ENCODE data around the gene ATAD2B.
"Not testable (repeated sequence)": the region's sequence is repeated elsewhere in the genome, so short reads cannot be mapped to it uniquely, and the experiment has no call there.

The ATAD2B gene

DNA sequence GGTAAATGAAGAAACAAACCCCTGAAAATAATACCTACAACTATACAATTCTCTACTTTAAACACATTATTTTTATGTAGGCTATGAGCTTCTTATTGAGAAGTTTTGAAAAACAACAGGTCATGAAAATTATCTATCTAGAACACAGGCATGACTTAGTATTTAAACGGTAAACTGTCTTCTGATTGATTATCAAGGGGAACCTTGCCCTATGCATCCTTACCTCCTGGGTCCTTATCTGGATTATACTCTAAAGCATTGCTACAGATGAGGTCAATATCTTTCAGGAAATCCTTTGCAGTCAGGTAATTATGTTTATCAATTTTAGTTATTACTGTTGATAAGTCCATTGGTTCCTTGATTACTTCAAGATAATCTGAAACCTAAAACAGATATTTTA lies 144.3 kb downstream of the ATAD2B start:
- DNase-seq = no peak

DNA sequence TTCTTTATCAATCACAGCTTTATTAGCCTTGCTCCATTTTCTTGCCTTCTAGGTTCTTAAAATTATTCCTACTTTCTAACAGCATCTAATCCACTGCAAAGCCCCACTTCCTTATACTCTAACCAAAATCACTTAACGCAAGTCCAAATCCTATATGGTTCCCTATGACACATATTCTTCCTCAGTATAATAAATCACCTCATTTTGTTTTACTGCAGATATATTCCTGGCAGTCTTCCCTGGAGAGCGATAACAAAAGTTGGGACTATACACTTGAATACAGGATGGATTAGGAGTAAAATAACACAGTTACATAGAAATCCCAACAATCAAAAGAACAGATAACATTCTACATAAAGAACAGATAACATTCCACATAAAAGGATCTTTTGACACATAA lies 144.8 kb downstream of the ATAD2B start:
- DNase-seq = no peak

DNA sequence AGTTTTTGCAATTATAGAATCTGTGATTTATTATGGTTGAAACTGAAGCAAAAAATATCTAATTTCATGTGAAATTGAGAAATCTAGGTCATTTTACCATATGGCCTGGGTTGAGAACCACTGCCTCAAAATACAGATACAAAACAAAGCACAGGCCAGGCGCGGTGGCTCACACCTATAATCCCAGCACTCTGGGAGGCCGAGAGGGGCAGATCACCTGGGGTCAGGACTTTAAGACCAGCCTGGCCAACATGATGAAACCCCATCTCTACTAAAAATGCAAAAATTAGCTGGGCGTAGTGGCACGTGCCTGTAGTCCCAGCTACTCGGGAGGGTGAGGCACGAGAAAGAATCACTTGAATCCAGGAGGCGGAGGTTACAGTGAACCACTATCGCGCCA lies 146.5 kb downstream of the ATAD2B start:
- DNase-seq = not testable (repeated sequence)

DNA sequence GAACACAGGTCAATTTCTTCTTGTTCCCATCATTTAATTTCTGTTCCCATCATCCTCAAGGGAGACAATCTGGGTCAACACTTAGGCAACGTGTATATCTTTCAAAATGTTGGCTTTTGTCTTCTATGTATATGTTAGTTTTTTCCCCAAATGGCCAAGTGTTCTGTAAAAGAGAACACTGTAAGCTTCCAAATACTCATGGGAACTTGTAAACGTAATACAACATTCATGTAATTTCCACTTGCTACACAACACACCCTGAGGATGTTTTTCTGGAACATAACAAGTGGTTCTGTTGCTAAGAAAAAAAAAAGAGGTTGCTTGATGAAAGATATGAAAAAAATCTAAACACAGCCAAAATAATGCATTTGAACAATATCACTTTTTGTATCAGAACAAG lies 149.1 kb downstream of the ATAD2B start:
- no peak for DNase-seq

DNA sequence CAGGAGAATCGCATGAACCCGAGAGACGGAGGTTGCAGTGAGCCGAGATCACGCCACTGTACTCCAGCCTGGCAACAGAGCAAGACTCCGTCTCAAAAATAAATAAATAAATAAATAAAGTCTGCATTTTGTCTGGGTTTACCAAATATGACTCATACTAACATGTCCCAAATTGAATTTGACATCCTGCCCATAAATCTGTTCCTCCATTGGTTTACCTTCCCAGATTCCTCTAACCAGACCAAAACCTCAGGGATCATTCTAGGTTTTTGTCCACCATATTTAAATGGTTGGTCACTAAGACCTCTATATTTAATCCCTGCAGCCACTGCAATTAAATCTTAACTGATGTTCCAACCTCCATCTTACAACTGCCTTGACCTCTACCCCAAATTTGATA lies 150.9 kb downstream of the ATAD2B start:
- DNase-seq = no peak

DNA sequence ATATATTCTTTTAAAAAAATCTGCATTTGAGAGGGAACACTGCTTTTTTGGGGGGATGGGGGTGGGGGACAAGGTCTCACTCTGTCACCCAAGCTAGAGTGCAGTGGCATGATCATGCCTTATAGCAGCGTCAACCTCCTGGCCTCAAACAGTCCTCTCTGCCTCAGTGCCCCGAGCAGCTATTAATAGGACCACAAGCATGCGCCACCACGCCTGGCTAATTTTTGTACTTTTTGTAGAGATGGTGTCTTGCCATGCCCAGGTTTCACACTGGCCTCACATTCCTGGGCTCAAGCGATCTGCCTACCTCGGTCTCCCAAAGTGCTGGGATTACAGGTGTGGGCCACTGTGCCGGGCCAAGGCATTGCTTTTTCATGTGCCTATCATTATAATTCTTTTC lies 154.2 kb downstream of the ATAD2B start:
- no peak for DNase-seq

DNA sequence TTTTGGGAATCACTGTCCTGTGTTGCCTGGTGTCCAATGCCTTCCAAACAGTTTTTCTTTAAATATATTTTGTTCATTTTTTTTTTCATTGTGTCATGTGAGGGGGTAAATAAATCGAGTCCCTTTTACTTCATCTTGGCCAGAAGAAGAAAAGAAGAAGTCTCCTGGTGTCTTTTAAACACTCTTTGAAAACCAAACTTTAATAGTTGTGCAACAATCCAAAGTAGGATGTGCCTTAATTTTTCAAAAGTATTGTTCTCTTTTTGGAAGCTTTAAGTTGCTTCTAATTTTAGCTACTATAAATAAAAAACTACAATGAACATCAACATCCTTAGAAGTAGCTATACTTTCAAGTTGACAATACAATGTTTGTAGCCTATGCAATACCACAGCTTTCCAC lies 154.9 kb downstream of the ATAD2B start:
- no peak for DNase-seq

DNA sequence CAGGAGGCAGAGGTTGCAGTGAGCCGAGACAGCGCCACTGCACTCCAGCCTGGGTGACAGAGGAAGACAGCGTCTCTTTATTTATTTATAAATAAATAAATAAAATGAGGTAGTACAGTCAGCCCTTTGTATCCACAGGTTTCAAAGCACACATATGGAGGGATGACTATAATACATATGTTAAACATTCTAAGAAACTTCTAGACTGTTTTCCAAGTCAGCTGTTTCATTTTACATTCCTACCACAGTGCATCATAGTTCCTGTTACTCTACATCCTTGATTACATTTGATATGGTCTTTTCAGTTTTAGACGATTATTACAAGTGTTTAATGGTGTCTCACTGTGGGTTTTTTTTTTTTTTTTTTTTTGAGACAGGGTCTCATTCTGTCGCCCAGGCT lies 157.6 kb downstream of the ATAD2B start:
- DNase-seq = no peak

DNA sequence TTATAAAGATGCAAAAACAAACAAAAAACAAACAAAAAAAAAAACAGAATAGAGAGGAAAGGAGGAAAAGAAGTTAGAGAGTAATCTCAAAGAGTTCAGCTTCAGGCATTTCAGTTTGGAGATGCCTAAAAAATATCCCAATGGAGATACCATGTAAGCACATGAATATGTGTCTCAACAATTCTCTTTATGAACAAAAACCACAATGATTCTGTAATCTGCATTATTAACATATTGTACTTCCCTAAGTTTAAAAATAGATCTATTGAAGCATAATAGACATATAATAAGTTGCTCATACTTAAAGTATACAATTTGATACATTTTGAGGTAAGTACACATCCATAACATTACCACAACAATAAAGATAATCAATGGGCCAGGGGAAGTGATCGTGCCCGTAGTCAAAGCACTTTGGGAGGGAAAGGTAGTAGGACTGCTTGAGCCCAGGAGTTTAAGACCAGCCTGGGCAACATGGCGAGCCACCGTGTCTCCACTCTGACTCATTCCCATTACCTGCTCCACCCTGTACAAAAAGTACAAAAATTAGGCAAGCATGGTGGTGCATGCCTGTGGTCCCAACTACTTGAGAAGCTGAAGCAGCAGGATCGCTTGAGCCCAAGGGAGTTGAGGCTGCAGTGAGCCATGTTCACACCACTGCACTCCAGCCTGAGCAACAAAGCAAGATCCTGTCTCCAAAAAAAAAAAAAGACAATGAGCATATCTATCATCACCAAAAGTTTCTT lies 158.9 kb downstream of the ATAD2B start:
- DNase-seq = no peak

DNA sequence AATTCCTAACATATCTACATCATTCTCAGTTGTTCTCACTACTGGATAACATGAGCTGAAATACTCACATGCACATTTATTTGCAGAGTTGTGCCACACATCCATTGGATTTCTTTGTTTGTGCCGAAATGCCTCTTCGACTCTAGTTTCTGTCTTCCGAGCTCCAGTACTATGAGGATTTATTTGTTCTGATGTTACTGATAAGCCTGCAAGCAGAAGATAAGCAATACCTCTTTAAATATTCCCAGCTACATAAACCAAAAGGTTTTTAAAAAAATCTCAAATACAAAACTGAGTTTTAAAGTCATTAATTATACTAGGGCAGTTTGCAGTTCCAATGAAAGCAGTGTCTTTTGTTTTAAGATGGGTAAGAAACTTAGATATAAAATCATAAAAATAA lies 164.8 kb downstream of the ATAD2B start:
- no peak for DNase-seq

DNA sequence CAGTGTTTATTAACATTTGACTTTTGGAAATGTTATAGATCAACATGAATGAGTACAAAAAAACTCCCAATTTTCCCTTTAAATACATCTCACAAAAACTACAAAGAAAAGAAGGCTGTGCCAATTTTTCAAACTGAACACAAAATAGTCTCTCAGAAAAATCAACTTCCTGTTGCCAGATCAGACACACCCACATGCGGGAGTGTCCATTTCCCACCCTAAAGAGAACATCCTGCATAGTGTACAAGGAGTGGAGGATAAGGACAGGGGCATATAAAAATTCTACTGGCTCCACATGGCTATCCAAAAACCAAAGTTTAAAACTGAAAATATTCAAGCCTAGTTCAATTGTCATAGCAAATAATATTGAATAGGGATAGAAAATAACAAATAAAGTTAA lies 165.3 kb downstream of the ATAD2B start:
- no peak for DNase-seq

DNA sequence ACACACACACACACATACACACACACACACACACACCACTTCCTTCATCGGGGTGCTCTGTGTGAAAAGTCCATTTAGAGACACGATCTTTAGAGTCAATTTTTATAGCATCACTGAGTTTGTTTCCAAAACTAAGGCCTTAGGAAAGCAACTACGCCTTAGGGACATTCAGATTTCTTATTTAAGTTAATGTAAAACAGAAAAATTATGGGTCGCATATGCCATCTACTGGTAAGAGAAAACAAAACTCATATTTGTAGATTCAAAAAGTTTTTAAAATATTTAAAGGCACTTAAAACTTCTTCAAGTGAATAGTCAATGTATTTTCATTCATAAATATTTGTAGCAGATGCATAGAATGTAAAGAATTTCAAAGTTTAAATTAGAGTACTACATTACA lies 166.2 kb downstream of the ATAD2B start:
- no peak for DNase-seq

DNA sequence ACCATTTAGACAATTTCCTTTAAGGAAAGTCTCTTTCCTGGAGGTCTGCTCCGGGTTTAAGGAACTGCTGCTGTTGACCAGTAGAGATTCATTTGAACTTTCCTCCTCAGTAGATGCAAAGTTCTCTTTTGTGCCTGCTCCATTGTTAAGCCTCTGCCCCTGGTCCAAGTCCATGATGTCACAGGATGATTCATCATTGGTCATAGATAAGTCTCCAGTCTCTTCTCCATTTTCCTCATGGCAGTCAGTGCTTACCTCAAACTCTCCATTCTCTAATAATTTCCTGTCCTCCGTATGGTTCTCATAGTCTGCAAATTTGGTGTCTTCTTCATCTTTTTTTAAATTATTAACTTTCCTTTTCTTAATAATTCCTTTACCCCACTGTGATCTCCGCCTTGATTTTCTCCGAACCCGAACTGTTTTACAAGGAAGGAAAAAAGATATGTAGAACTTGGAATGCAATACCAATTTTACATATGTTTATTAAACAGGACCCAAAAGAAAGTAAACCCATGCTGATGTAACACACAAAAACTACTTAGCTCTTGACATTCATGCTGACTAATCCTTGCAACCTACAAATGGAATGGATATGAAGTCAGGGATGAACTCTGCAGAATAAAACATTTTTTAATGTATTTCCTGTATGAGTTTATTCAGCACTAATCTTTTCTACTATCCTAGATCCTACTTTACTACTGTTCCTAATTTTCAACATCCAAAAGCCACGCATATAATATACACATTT lies 169.1 kb downstream of the ATAD2B start:
- no peak for DNase-seq

DNA sequence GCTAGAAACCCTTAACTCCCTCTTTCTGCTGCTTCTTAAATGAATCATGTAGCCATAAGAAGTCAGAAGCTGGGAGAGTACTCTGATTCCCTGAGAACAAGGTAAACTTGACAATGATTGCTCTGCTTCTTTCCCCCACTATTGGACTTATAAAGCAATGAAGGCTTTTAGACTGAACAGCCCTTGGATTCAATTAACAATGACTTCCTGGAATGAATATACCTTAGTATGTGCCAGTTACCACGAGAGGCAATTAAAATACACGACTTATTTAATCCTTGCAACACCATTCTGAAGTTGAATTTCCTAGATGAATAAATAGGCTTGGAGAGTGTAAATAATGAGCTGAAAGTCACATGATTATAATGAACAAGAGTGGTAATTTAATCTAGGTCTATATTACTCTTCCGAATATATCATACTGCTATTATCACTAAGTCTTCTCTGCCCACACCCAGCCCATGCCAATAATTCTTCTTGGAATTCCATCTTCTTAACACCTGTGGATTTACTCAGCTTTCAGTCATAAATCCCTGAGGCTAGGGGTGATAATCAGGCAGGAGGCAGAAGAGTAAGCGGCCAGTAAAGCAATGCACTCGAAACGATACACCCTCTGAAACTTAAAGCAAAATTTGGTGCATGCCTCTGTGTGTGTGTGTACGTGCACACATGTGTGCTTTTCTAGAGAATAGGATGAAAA lies 170.2 kb downstream of the ATAD2B start:
- no peak for DNase-seq

DNA sequence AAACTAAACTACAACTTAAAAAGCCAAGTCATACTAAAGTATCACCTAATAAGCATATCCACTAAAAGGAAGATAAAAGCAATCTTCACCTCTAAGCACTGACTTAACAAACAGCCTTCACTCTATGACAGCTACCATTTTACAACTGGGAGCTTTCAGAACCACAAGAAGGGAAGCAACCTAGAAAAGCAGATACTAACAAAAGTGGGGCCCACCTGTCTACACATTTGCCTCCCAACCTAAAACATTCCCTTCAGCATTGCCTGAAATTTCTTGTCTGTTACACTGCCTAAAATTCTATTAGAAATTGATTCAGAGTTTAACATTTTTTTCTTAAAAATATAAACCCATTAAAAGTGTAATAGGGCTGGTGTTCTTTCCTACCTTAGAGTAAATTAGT lies 172.0 kb downstream of the ATAD2B start:
- no peak for DNase-seq

DNA sequence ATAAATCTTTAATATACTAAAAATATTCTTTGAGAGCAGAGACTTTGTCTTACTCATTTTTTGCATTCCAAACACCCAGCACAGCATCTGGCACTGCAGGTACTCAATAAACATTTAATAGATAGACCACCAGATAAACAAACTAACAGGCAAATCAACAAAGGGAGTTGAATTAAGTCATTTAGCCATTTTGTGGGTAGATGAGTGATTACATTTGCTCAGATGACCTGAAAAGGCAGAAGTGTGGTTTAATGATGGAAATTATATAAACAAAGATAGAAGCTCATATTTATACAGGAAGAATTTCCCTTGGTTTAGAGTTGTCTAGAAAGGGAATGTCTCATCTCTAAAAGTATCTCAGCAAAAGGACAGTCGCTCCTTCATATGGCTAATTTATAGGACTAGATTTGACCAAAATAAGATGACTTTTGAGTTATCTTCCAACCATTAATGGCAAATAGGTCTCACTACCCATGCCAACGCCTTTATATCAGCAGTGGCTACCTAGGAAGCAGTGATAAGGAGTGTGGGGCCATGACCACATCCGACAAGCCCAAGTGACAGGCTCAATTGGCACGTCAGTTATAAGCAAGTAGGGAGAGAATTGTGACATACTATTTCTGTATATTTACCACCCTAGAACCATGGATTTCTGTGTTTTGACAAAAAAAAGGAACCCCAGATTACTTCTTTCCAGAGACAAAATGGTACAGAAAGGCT lies 173.5 kb downstream of the ATAD2B start:
- DNase-seq = no peak

DNA sequence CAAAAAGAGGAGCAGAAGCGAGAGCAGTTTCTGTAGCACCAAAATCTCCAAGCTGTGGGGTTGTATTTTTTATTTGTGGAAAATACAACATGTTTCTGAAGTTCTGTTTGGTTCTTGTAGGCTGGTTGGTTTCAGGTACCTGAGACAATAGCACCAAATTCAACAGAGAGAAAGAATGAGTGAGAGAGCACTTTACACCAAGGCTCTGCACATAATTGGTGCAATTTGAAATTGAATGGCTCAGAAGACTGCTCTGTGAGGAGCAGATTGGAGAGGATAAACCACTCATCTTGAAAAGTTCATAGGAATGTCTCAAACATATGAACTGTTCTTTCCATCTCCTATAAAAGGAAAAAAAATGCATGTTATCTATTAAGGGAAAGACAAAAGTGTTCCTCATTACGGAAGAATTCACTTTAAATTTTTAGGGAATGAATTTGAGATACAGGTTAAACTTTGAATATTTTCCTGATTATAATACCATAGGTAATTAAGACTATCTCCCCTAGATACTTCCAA lies 175.1 kb downstream of the ATAD2B start:
- DNase-seq = no peak

DNA sequence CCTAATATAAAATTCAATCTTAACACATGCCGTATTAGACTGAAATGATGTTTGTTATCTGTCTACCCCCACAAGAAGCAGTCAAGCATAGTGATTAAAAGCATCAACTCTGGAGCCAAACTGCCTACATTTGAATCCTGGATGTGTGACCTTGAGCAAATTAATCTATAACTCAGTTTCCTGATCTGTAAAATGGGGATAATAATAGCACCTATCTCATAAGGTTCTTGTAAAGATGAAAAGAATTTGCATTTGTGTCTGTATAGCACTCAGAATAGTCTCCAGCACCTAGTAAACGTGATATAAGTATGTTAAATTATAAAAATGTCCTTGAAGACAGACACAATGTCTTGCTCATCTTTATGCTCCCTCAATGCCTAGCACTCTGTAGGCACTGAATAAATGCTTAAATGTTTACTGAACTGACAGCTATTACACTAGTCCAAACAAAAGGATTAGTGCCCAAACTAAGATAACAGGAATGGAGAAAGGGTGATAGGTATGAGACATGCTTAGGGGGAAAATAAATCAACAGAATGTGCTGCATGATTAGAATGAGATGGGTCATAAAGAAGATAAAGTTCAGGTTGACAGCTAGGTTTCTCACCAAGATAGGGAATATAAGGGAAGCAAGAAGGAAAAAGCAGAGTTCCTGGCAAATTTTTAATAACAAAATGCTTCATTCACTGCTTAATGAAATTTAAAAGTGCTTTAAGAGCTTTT lies 180.6 kb downstream of the ATAD2B start:
- DNase-seq = no peak

DNA sequence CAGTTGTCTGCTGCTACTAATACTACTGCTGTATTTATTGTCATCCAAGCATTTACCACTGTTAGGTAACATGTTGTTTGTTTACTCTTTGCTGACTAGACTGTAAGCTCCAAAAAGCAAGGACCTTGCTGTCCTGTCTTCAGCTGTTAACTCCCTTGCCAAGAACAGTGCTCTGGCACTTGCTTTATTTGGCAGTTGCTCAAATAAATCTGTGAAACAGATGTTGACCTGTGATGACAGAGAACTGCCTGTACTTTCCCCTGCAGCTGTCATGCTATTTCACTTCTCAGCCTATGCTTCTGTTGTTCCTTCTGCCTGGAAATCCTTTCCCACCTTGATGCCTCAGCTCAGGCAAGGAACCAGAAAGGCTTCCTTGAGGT lies 181.2 kb downstream of the ATAD2B start:
- DNase-seq = no peak

DNA sequence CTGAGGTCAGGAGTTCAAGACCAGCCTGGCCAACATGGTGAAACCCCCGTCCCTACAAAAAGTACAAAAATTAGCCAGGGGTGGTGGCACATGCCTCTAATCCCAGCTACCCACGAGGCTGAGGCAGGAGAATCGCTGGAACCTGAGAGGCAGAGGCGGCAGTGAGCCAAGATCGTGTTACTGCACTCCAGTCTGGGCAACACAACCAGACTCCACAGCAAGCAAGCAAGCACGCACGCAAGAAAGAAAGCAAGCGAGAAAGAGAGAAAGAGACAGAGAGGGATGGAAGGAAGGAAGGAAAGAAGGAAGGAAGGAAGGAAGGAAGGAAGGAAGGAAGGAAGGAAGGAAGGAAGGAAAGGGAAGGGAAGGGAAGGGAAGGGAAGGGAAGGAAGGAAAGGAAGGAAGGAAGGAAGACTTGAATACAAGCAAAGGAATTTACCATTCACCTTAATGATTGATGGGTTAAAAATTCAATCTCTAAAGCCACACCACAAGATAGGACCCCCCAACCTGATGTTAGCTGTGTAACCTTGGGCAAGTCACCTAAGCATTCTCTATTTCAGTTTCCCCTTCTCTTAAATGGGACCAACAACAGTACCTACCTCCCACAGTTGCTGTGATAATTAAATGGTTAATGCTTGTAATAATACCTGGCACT lies 181.7 kb downstream of the ATAD2B start:
- DNase-seq = no peak

DNA sequence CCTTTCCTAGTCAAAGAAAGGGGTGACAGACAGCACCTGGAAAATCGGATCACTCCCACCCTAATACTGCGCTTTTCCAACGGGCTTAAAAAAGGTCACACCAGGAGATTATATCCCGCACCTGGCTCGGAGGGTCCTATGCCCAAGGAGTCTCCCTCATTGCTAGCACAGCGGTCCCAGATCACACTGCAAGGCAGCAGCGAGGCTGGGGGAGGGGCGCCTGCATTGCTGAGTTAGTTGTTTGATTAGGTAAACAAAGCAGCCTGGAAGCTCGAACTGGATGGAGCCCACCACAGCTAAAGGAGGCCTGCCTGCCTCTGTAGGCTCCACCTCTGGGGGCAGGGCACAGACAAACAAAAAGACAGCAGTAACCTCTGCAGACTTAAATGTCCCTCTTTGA lies 190.1 kb downstream of the ATAD2B start:
- not testable (repeated sequence) for DNase-seq

DNA sequence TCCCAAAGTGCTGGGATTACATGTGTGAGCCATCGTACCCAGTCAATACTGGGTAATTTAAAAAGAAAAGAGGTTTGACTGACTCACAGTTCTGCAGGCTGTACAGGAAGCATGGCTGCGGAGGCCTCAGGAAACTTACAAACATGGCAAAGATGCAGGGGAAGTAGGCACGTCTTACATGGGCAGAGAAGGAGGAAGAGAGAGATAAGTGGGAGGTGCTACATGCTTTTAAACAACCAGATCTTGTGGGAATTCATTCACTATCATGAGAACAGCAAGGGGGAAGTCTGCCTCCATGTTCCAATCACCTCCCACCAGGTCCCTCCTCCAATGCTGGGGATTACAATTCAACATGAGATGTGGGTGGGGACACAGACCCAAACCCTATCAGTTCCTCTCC lies 192.5 kb downstream of the ATAD2B start:
- DNase-seq = no peak

All from CD4-positive, alpha-beta T cell treated with Interferon gamma for 1 hour (primary cell).